Gastroesophageal sphincter (tissue), 3 donors: ENCODE measurements around the gene ATP12A.

Experiments
- CTCF ChIP-seq, 4 experiments: fragments of 200-600 bp in 2 of 4; fragments of 450-650 bp in 2 of 4; sonication (generic) in 1 of 4; IDR thresholded peaks; one replicate each; pipeline ENCODE4 v1.5.1; 2017 to 2019; ENCODE audit warnings: antibody characterized with exemption in 4 of 4, mild to moderate bottlenecking in 2 of 4, moderate library complexity in 2 of 4
- POLR2A ChIP-seq, 2 donors: fragments of 450-650 bp; IDR thresholded peaks; one replicate each; pipeline ENCODE4 v1.6.1; 2017; ENCODE audit warnings: antibody characterized with exemption in 2 of 2, mild to moderate bottlenecking in 2 of 2, moderate library complexity in 1 of 2

- no peak for TF ChIP-seq POLR2A (IDR thresholded peaks at IDR 0.05)
- TF ChIP-seq CTCF (IDR thresholded peaks at IDR 0.05): no peak
These were observed at the start of gene ATP12A for GRCh38 chr13:24680258-24680920.
